NOMO-1 treated with dmso at 0.1 percent for 144 hours (cell line): ENCODE results near the gene ILF2.
"Not testable (repeated sequence)": the region's sequence is repeated elsewhere in the genome, so short reads cannot be mapped to it uniquely, and the experiment has no call there.

Experiments
- DNase-seq: peaks from one replicate; lab custom pipeline; 2025; ENCODE audit not compliant: unreplicated experiment; lab: John Stamatoyannopoulos, UW

The ILF2 gene

GRCh38 chr1:153670859-153671627 lies at the start of gene ILF2:
Gene ILF2, minus strand, starts transcription at chr1:153670993. Its CDS starts 71 bp downstream, at chr1:153670922.
- DNase-seq, result peak; percentile 98

- no peak for DNase-seq
Measured at GRCh38 chr1:153717330-153717729, 46.5 kb upstream of the ILF2 start.

- DNase-seq, result not testable (repeated sequence)
Measured at GRCh38 chr1:153716211-153716610, 45.4 kb upstream of the ILF2 start.

- no peak for DNase-seq
Measured at GRCh38 chr1:153711026-153711425, 40.2 kb upstream of the ILF2 start.

- no peak for DNase-seq
Measured at GRCh38 chr1:153705484-153705883, 34.7 kb upstream of the ILF2 start.

- no peak for DNase-seq
Measured at GRCh38 chr1:153699768-153700167, 29.0 kb upstream of the ILF2 start.

GRCh38 chr1:153698923-153699714 lies 28.3 kb upstream of the ILF2 start:
- DNase-seq, result no peak

GRCh38 chr1:153698020-153698922 lies 27.5 kb upstream of the ILF2 start:
- no peak for DNase-seq

GRCh38 chr1:153697191-153698019 lies 26.6 kb upstream of the ILF2 start:
- DNase-seq, result no peak

GRCh38 chr1:153696741-153697140 lies 25.9 kb upstream of the ILF2 start:
- no peak for DNase-seq

GRCh38 chr1:153693466-153693865 lies 22.7 kb upstream of the ILF2 start:
- no peak for DNase-seq

- no peak for DNase-seq
Measured at GRCh38 chr1:153688736-153689328, 18.0 kb upstream of the ILF2 start.

GRCh38 chr1:153688276-153688675 lies 17.5 kb upstream of the ILF2 start:
- DNase-seq, result no peak

- DNase-seq, result no peak
Measured at GRCh38 chr1:153687346-153688125, 16.7 kb upstream of the ILF2 start.

- DNase-seq, result no peak
Measured at GRCh38 chr1:153685544-153686340, 14.9 kb upstream of the ILF2 start.

- no peak for DNase-seq
Measured at GRCh38 chr1:153684892-153685291, 14.1 kb upstream of the ILF2 start.

GRCh38 chr1:153683854-153684253 lies 13.1 kb upstream of the ILF2 start:
- DNase-seq, result no peak

- DNase-seq, result no peak
Measured at GRCh38 chr1:153682730-153683129, 11.9 kb upstream of the ILF2 start.

GRCh38 chr1:153680120-153680403 lies 9.3 kb upstream of the ILF2 start:
- no peak for DNase-seq
